Upper lobe of left lung (tissue), 6 donors: ENCODE data around the gene TIMP4. TPM values are rescaled to one million over a fixed set of nuclear protein-coding genes. Genes with fewer than 3 reads are reported as not detected.

ENCODE experiments used
- ATAC-seq, 2 donors: fragments of 200-7000 bp; cut with Tn5 transposase; one replicate each; pipeline ENCODE4 v1.9.1; 2022; ENCODE audit warnings: mild to moderate bottlenecking in 2 of 2, moderate library complexity in 2 of 2; ENCODE audit not compliant: low FRiP score in 2 of 2
- DNase-seq, 2 donors: peaks; one replicate each; pipeline ENCODE4 v3.0.0-alpha.2; 2019 to 2020
- H3K27ac ChIP-seq, 4 donors: fragments of 200-600 bp; sonication (generic); one replicate each; pipeline ENCODE4 v1.5.1; 2016 to 2019
- H3K27me3 ChIP-seq, 4 donors: fragments of 200-600 bp; sonication (generic); one replicate each; pipeline ENCODE4 v1.5.1; 2017 to 2019
- H3K36me3 ChIP-seq, 4 donors: fragments of 200-600 bp; sonication (generic); one replicate each; pipeline ENCODE4 v1.5.1; 2016 to 2019
- H3K4me1 ChIP-seq, 4 donors: fragments of 200-600 bp; sonication (generic); one replicate each; pipeline ENCODE4 v1.5.1; 2018 to 2019
- H3K4me3 ChIP-seq, 4 donors: fragments of 200-600 bp; sonication (generic); one replicate each; pipeline ENCODE4 v1.5.1; 2017 to 2019; ENCODE audit warnings: mild to moderate bottlenecking in 2 of 4, moderate library complexity in 1 of 4
- H3K9me3 ChIP-seq, 4 donors: fragments of 200-600 bp; sonication (generic); one replicate each; pipeline ENCODE4 v1.5.1; 2018 to 2019
- CTCF ChIP-seq, 6 experiments: fragments of 450-650 bp in 4 of 6; fragments of 200-600 bp in 2 of 6; sonication (generic) in 2 of 6; IDR thresholded peaks; one replicate each; pipeline ENCODE4 v1.5.1; 2016 to 2019; ENCODE audit warnings: antibody characterized with exemption in 6 of 6
- EP300 ChIP-seq, 4 donors: sonication (generic); formaldehyde crosslinking; IDR thresholded peaks; one replicate each; pipeline ENCODE4 v1.5.1; 2017; ENCODE audit warnings: antibody characterized with exemption in 4 of 4, control low read depth in 2 of 4
- POLR2A ChIP-seq, 4 donors: fragments of 450-650 bp; IDR thresholded peaks; one replicate each; pipeline ENCODE4 v1.5.1; 2016 to 2017; ENCODE audit warnings: antibody characterized with exemption in 4 of 4, mild to moderate bottlenecking in 2 of 4
- POLR2AphosphoS5 ChIP-seq, 2 donors: sonication (generic); formaldehyde crosslinking; IDR thresholded peaks; one replicate each; pipeline ENCODE4 v1.5.1; 2017; ENCODE audit warnings: antibody characterized with exemption in 2 of 2
- WGBS, 2 donors: methylation state at CpG; one replicate each; pipeline ENCODE4 v1.1.5; 2017 to 2018; 5-methylcytosine and 5-hydroxymethylcytosine counted together
- total RNA-seq, 6 donors: library from RNA; depleted of rRNA in 4 of 6; stranded (reverse); fragments of >200 nt in 4 of 6; gene quantifications; one replicate each; pipeline versions ENCODE4 v1.1.0 to v1.2.1, GENCODE V29; 2016 to 2021
- donor health status: DM: no; HTN: no; CAD: no; lungs with moderate emphysema.
- donor health status: DM: no; HTN: yes; CAD: no; lungs with severe emphysema.

Gene TIMP4
- total RNA-seq, 6 donors from 2014 or later: 1.6 to 10.5 (median 5.2) TPM

GRCh38 chr3:12180218-12180617 lies 21.5 kb upstream of the TIMP4 start:
- 43 to 45% methylated on average over 4 to 6 of the region's 6 CpGs for WGBS, 2 donors
- DNase-seq: peak; percentile 75 to 86
- no peaks in the 10 kb centered on the region for H3K9me3 ChIP-seq
- peaks cover 8 to 25% (median 20%) of the 10 kb centered on the region in 4 donors for H3K4me1 ChIP-seq
- H3K4me3 ChIP-seq: no peak overlapping the region
- ATAC-seq: peak; percentile 38 to 84
- no peaks in the 10 kb centered on the region for H3K36me3 ChIP-seq
- TF ChIP-seq CTCF (IDR thresholded peaks at IDR 0.05) (peak in 1 of 6 experiments; percentile 23), EP300 (IDR thresholded peaks at IDR 0.05) (peak in 1 of 4 donors; percentile 14), POLR2A (IDR thresholded peaks at IDR 0.05) (no peak), POLR2AphosphoS5 (IDR thresholded peaks at IDR 0.05) (no peak)
- H3K27me3 ChIP-seq: no peaks in the 10 kb centered on the region
- H3K27ac ChIP-seq: no peak overlapping the region

GRCh38 chr3:12179441-12179840 lies 20.7 kb upstream of the TIMP4 start:
- Histone ChIP-seq H3K9me3 (no peaks in the 10 kb centered on the region), H3K4me1 (peaks cover 8 to 25% (median 20%) of the 10 kb centered on the region in 4 donors), H3K27me3 (no peaks in the 10 kb centered on the region), H3K36me3 (no peaks in the 10 kb centered on the region), H3K27ac (no peak overlapping the region), H3K4me3 (no peak overlapping the region)
- TF ChIP-seq POLR2AphosphoS5 (IDR thresholded peaks at IDR 0.05) (no peak), POLR2A (IDR thresholded peaks at IDR 0.05) (no peak), CTCF (IDR thresholded peaks at IDR 0.05) (no peak), EP300 (IDR thresholded peaks at IDR 0.05) (no peak)
- no peak for ATAC-seq
- WGBS, 2 donors: 85 to 94% methylated on average over 1 of the region's 1 CpG
- DNase-seq: no peak

- H3K36me3 ChIP-seq: no peaks in the 10 kb centered on the region
- DNase-seq (peak in 1 of 2 donors; percentile 73), ATAC-seq (peak in 1 of 2 donors; percentile 41)
- no peak overlapping the region for H3K4me3 ChIP-seq
- H3K9me3 ChIP-seq: no peaks in the 10 kb centered on the region
- peak overlapping the region in 2 of 4 donors; percentile 50 to 80 for H3K27ac ChIP-seq
- peaks cover 8 to 25% (median 20%) of the 10 kb centered on the region in 4 donors for H3K4me1 ChIP-seq
- 43 to 74% methylated on average over 6 of the region's 6 CpGs for WGBS, 2 donors
- no peaks in the 10 kb centered on the region for H3K27me3 ChIP-seq
- TF ChIP-seq POLR2A (IDR thresholded peaks at IDR 0.05): no peak
- no peak for TF ChIP-seq CTCF (IDR thresholded peaks at IDR 0.05)
- no peak for TF ChIP-seq POLR2AphosphoS5 (IDR thresholded peaks at IDR 0.05)
- no peak for TF ChIP-seq EP300 (IDR thresholded peaks at IDR 0.05)
Observed at GRCh38 chr3:12178091-12178820, 19.5 kb upstream of the TIMP4 start.

- peaks cover 0 to 9% (median 5%) of the 10 kb centered on the region in 4 donors for H3K9me3 ChIP-seq
- 79 to 82% methylated on average over 2 of the region's 2 CpGs for WGBS, 2 donors
- H3K4me1 ChIP-seq: peaks cover 8 to 25% (median 20%) of the 10 kb centered on the region in 4 donors
- H3K36me3 ChIP-seq: no peaks in the 10 kb centered on the region
- no peak for DNase-seq
- TF ChIP-seq POLR2A (IDR thresholded peaks at IDR 0.05): no peak
- TF ChIP-seq POLR2AphosphoS5 (IDR thresholded peaks at IDR 0.05): no peak
- no peak for TF ChIP-seq CTCF (IDR thresholded peaks at IDR 0.05)
- no peak for TF ChIP-seq EP300 (IDR thresholded peaks at IDR 0.05)
- no peak overlapping the region for H3K4me3 ChIP-seq
- H3K27me3 ChIP-seq: no peaks in the 10 kb centered on the region
- peak overlapping the region in 2 of 4 donors; percentile 50 to 80 for H3K27ac ChIP-seq
- no peak for ATAC-seq
Observed at GRCh38 chr3:12177126-12177525, 18.4 kb upstream of the TIMP4 start.
